SK-N-MC (cell line): ENCODE data around the gene TRUB2.

Source experiments
- DNase-seq: peaks from one replicate; pipeline ENCODE4 v3.0.0-alpha.2; 2011; ENCODE audit warnings: low read depth, low spot score
- H3K27ac ChIP-seq: fragments of 200-600 bp; sonication (generic); 2 replicates; pipeline ENCODE4 v1.5.1; 2016; ENCODE audit warnings: mixed run types
- H3K36me3 ChIP-seq: fragments of 200-600 bp; sonication (generic); 2 replicates; pipeline ENCODE4 v1.6.1; 2017; ENCODE audit warnings: antibody characterized with exemption, low read length, mixed read lengths; ENCODE audit not compliant: insufficient read depth
- H3K4me3 ChIP-seq: fragments of 200-600 bp; sonication (generic); 2 replicates; pipeline ENCODE4 v1.5.1; 2016
- H3K9ac ChIP-seq: fragments of 200-600 bp; sonication (generic); 2 replicates; pipeline ENCODE4 v1.8.0; 2017; ENCODE audit warnings: mixed run types, mixed read lengths; ENCODE audit not compliant: insufficient read length
- H3K9me3 ChIP-seq: fragments of 200-600 bp; sonication (generic); 2 replicates; pipeline ENCODE4 v1.6.1; 2017; ENCODE audit warnings: low read depth, mild to moderate bottlenecking, antibody characterized with exemption, low read length, moderate library complexity, mixed read lengths
- EZH2 ChIP-seq: fragments of 200-600 bp; sonication (generic); IDR thresholded peaks from one replicate; pipeline ENCODE4 v1.6.1; 2017; ENCODE audit warnings: antibody characterized with exemption
- FOXP2 ChIP-seq: optimal IDR thresholded peaks from 2 replicates; pipeline ENCODE3; 2011; ENCODE audit warnings: mild to moderate bottlenecking, moderate library complexity; ENCODE audit not compliant: insufficient read depth; ENCODE audit errors: extremely low read length, control extremely low read depth
- POLR2AphosphoS5 ChIP-seq: IDR thresholded peaks from 2 replicates; pipeline ENCODE4 v1.6.1; 2012; ENCODE audit warnings: mild to moderate bottlenecking, low read depth, low read length, borderline replicate concordance

Gene TRUB2

DNA sequence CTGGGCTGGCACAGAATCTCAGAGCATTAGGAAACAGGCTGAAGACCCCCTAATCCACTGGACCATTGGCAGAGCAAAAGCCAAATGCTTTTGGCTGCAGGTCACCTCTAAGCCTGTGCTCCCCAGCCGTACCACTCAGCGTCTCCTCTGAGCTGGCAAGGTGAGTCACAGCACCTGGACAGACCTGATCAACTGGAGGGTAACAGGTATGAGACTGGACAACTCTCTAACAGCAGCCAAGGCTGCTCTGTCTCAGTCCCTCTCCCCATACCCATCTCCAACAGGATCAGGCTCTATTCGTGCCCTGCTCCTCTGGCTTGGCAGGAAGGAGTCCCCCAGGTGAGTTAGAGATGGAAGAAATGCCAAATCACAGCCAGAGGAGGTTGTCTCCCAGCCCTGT is 51.1 kb downstream of the TRUB2 start:
- Histone ChIP-seq H3K36me3 (peaks cover 24% of the 10 kb centered on the region), H3K27ac (no peak overlapping the region), H3K9ac (no peak overlapping the region), H3K4me3 (no peak overlapping the region), H3K9me3 (no peaks in the 10 kb centered on the region)
- no peak for DNase-seq
- no peak for TF ChIP-seq EZH2
- TF ChIP-seq FOXP2 = no peak
- TF ChIP-seq POLR2AphosphoS5 = no peak

- TF ChIP-seq EZH2 (no peak), POLR2AphosphoS5 (no peak), FOXP2 (no peak)
- Histone ChIP-seq H3K36me3 (peaks cover 13% of the 10 kb centered on the region), H3K4me3 (no peak overlapping the region), H3K9ac (no peak overlapping the region), H3K9me3 (no peaks in the 10 kb centered on the region), H3K27ac (no peak overlapping the region)
- DNase-seq = no peak
Observed at GRCh38 chr9:128266868-128267590, 55.2 kb downstream of the TRUB2 start.

DNA sequence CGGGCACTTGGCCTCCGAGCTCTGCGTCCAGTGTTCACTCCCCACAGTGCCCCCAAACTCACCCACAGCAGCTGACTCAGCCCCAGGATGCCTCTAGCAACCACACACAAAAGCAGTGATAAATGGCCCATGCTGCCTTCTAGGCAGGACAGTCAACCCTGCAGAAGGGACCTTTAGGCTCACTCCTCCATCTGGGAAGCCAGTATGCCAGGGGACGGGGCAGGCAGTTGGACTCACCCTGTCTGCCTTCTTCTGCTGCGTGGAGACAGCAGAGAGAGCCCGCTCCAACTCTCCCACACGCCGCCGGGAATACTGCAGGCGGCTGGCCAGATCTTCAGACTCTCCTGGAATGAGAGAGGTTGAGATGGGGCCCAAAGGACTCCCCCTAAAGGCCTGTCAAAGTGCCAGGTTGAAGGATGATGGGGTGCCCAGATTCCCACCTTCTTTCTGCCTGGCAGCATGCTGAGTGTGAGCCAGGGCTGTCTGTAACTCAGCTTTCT is 56.8 kb downstream of the TRUB2 start:
- no peak for DNase-seq
- H3K4me3 ChIP-seq = no peak overlapping the region
- H3K9me3 ChIP-seq = no peaks in the 10 kb centered on the region
- TF ChIP-seq POLR2AphosphoS5 = no peak
- no peak for TF ChIP-seq EZH2
- TF ChIP-seq FOXP2 = no peak
- no peak overlapping the region for H3K27ac ChIP-seq
- H3K9ac ChIP-seq = no peak overlapping the region
- peaks cover 5% of the 10 kb centered on the region; the same call in 1 of the 2 replicates for H3K36me3 ChIP-seq

DNA sequence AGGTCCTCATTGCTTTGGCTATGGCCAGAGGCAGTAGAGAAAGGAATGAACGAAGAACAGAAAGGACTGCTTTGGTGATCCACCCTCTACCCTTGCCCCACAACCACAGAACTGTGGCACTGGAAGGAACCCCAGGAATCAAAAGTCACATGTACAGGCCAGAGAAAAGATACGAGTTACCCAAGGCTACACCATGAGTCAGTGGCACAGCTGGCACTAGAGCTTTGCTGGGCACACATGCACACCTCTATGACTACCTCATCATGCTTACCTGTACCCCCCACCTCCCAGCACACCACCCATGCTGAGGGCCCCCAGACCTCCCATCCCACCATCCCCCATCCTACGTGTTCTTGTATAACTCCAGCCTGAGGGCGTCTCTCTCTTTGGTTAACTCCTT is 59.6 kb downstream of the TRUB2 start:
- Histone ChIP-seq H3K27ac (no peak overlapping the region), H3K4me3 (no peak overlapping the region), H3K36me3 (peaks cover 20% of the 10 kb centered on the region; the same call in 1 of the 2 replicates), H3K9me3 (no peaks in the 10 kb centered on the region), H3K9ac (no peak overlapping the region)
- DNase-seq = no peak
- TF ChIP-seq EZH2 = no peak
- TF ChIP-seq POLR2AphosphoS5 = no peak
- TF ChIP-seq FOXP2 = no peak

DNA sequence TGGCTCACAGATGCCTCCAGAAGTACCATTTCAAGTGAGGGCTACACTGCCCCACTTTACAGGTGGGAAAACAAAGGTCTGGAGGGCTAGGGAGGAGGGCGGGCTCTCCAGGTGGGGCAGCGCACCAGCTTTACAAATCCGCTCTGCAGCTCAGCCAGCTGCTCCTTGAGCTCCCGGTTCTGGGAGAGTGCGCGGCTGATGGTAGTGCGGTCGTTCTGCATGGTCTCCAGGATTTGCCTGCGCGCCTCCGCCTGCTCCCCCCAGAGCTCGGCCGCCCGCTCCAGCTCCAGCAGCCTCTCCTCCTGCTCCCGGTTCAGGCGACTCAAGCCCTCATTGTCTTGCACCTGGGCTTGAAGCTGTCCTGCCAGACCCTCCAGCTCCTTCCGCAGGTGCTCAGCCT is 61.9 kb downstream of the TRUB2 start:
- H3K9ac ChIP-seq = no peak overlapping the region
- peaks cover 26% of the 10 kb centered on the region; the same call in 1 of the 2 replicates for H3K36me3 ChIP-seq
- H3K9me3 ChIP-seq = no peaks in the 10 kb centered on the region
- TF ChIP-seq POLR2AphosphoS5 = no peak
- no peak for TF ChIP-seq FOXP2
- no peak for TF ChIP-seq EZH2
- DNase-seq = no peak
- no peak overlapping the region for H3K4me3 ChIP-seq
- H3K27ac ChIP-seq = no peak overlapping the region

- Histone ChIP-seq H3K4me3 (no peak overlapping the region), H3K9me3 (no peaks in the 10 kb centered on the region), H3K27ac (no peak overlapping the region), H3K9ac (no peak overlapping the region), H3K36me3 (peaks cover 26% of the 10 kb centered on the region; the same call in 1 of the 2 replicates)
- no peak for DNase-seq
- no peak for TF ChIP-seq POLR2AphosphoS5
- no peak for TF ChIP-seq EZH2
- TF ChIP-seq FOXP2 = no peak
Observed at GRCh38 chr9:128259156-128259555, 63.1 kb downstream of the TRUB2 start.

- Histone ChIP-seq H3K9ac (no peak overlapping the region), H3K36me3 (peaks cover 26% of the 10 kb centered on the region; the same call in 1 of the 2 replicates), H3K27ac (no peak overlapping the region), H3K9me3 (no peaks in the 10 kb centered on the region), H3K4me3 (no peak overlapping the region)
- DNase-seq = no peak
- TF ChIP-seq FOXP2 (no peak), POLR2AphosphoS5 (no peak), EZH2 (no peak)
Observed at GRCh38 chr9:128258326-128258725, 63.9 kb downstream of the TRUB2 start.

- no peak overlapping the region for H3K27ac ChIP-seq
- H3K9ac ChIP-seq = no peak overlapping the region
- H3K36me3 ChIP-seq = peaks cover 26% of the 10 kb centered on the region; the same call in 1 of the 2 replicates
- no peak for TF ChIP-seq POLR2AphosphoS5
- no peak for TF ChIP-seq EZH2
- TF ChIP-seq FOXP2 = no peak
- H3K9me3 ChIP-seq = no peaks in the 10 kb centered on the region
- DNase-seq = no peak
- H3K4me3 ChIP-seq = no peak overlapping the region
Observed at GRCh38 chr9:128257907-128258306, 64.3 kb downstream of the TRUB2 start.

DNA sequence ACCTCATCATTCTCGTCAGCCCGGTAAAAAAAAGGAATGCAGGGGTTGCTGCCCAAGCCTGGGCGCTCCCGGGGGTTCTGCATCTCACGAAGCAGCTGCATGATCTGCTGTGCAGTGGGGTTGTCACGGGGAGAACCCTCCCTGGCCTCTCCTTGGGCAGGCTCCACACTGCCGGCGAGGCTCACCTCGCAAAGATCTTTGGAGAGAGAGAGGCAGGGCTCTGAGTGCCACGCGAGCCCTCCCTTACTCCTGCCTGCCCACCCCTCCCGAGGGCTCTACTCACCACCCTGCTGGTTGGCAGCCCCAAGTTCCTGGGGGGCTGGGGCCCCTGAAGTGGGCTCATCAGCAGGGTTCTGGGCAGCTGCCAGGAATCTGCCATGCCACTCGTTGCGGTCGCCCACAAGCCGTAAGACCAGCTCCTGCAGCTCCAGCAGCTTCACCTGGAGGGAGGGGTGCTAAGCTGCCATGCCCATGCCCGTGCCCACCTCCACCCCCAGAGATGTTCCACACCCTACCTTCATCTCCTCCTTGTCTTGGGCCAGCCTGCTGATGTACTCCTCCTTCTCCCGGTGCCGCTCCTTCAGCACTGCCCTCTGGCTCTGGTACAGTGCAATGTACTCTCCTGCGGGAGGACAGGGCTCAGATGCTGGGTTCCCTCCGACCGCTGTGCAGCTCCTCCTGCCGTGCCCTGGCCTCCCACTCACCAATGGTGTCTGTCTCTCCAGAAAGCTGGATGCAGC is 65.0 kb downstream of the TRUB2 start:
- Histone ChIP-seq H3K27ac (no peak overlapping the region; the same call in 1 of the 2 replicates), H3K4me3 (no peak overlapping the region), H3K9ac (no peak overlapping the region), H3K36me3 (peaks cover 22% of the 10 kb centered on the region; the same call in 1 of the 2 replicates), H3K9me3 (no peaks in the 10 kb centered on the region)
- no peak for DNase-seq
- no peak for TF ChIP-seq POLR2AphosphoS5
- TF ChIP-seq EZH2 = no peak
- no peak for TF ChIP-seq FOXP2
